ENCODE data around the gene POFUT1.

POFUT1 gene

DNA sequence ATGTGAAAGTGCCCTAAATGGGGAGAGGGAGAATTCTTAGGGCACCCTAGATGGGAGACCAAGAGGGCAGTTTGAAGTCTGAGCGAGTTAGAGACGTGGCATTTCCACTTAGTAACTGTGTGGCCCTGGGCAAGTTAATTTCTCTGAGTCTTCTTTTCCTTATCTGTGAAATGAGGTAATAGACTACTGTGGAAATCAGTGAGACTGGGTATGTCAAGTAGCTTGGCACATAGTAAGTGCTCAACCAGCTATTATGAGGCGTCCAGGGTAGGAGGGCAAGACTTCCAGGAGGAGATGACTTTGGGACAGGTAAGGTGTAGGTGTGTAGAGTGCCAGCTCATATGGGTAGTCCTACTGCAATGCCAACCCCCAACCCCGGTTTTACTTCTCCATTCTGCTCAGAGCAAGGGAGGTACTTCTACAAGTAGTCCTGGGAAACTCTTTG is 70.5 kb downstream of the POFUT1 start:
- DNase-seq (ENCODE audit: low spot score): no peak

DNA sequence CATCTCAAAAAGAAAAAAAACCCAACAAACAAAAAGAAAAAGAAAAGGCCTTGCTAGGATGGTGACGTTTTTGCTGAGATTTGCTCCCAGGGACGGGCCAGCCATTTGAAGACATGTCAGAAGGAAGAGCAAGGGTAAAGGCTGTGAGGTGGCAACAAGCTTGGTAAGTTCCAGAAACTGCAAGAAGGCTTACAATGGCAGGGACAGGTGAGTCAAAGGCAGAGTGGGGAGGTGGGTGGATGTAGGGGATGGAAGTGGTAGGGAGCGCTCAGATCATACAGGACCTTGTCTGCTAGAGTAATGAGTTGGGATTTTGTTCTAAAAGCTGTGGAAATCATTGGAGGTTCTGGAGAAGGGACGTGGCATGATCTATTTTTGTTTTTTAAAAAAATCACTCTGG is 74.0 kb downstream of the POFUT1 start:
- no peak for DNase-seq (ENCODE audit: low spot score)

DNA sequence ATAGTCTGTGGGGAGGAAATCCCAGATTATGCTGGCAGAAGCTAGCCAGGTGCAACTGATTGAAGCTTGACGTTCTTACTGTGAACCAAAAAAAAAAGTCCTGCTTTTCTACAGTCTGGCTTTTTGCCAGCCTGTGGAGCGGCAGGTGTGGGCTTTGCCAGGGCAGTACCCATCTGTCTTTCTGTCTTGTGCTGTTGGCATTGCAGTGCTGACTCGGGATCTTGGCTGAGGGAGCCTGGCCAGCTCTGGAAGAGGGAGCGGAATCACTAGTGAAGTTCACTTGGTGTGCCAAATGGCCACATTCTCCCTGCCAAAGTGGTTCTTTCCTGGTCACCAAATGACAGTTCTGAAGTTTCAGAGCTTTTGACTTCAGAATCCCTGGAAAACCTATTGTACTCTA is 74.8 kb downstream of the POFUT1 start:
- DNase-seq (ENCODE audit: low spot score): no peak

DNA sequence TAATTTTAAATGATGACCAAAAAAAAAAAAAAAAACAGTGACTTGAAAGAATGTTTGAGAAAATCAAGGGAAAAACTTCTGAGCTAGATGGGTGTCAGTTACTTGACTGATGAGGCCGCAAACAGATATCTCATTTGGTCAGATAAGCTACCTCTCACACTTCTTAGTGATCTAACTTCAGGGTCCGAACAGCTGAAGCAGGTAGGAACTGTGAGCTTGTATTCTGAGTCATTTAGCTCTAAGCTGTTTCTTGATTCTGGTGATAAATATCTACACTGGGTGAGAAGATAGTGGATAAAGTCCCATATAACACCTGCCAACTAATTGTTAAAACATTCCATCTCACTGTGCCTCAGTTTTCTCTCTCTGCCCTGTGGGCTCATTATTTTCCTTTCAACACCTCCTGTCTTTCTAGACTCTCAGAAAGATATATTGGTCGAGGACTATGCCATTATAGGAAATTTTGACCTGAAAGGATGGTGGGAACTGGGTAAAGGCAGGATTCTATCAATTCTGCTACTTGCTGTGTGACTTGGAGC is 77.5 kb downstream of the POFUT1 start:
- peak; percentile 72 for DNase-seq (ENCODE audit: low spot score)

DNA sequence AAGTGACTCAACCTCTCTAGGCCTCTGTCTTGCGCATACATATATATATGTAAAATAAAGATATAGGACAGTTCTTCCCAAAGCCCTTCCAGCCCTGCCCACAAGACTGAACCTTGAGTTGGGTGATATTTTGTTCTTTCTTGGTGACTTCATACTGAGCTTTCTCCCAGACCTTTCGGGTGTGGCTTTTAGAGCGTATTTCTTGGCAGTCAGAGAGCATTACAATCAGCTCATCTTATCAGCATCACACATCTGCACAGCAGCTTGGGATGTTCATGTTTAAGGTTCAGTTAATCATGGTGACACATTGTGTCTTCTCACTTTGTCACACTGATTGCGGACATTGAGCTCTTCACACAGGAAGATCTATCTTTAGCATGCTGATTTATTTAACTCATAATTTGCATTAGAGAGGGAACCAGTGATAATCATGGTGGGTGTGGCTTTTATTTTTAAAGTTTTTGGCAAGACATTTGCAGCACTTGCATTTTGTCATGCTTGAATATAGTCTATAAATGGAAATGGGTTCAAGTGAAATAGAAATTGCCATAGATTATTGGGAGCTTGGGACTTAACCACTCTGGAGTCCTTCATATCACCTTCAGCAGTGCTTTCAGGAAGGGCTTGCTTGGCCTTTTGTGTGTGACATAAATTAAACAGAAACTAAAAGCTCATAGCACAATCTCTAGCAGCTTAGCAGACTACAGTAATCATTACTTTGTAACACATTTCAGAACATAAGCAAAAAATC is 78.1 kb downstream of the POFUT1 start:
- DNase-seq (ENCODE audit: low spot score): peak; percentile 91

DNA sequence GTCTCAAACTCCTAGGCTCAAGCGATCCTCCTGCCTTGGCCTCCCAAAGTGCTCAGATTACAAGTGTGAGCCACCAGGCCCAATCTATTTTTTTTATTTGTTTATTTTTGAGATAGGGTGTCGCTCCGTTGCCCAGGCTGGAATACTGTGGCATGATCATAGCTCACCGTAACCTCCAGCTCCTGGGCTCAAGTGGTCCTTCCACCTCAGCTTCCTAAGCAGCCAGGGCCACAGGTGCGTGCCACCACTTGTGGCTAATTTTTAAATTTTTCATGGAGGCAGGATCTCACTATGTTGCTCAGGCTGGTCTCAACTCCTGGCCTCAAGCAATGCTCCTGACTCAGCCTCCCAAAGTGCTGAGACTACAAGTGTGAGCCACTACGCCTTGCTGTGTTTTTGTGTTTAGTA is 79.6 kb downstream of the POFUT1 start:
- DNase-seq (ENCODE audit: low spot score): no peak

Measured in activated CD4-positive, alpha-beta T cell treated with anti-CD3 and anti-CD28 coated beads, Interleukin-2, Interleukin-4, amounts not matched to agents 100 ng/mL and 50 ng/mL, durations not matched to agents 16 hours and 8 hours (primary cell).